Mesodermal cell (in vitro differentiated cells): ENCODE measurements around the gene FANCC.
"Not testable (repeated sequence)": the region's sequence is repeated elsewhere in the genome, so short reads cannot be mapped to it uniquely, and the experiment has no call there.

Experiments used
- H3K27ac ChIP-seq: 2 replicates; pipeline ENCODE4 v1.7.0; 2013; ENCODE audit warnings: mild to moderate bottlenecking, low read depth, low read length, moderate library complexity; ENCODE audit not compliant: severe bottlenecking
- H3K36me3 ChIP-seq: 2 replicates; pipeline ENCODE4 v1.7.1; 2013; ENCODE audit warnings: mild to moderate bottlenecking, low read length, moderate library complexity; ENCODE audit not compliant: control insufficient read depth, insufficient read depth
- H3K4me1 ChIP-seq: one replicate; pipeline ENCODE4 v1.7.1; 2013; ENCODE audit warnings: mild to moderate bottlenecking, low read length; ENCODE audit not compliant: insufficient read depth, control insufficient read depth, poor library complexity, severe bottlenecking
- H3K4me3 ChIP-seq: 2 replicates; pipeline ENCODE4 v1.7.0; 2013; ENCODE audit warnings: low read length, control low read depth, mild to moderate bottlenecking; ENCODE audit not compliant: insufficient read depth, poor library complexity, severe bottlenecking; ENCODE audit errors: extremely low read depth
- H3K9me3 ChIP-seq: 2 replicates; pipeline ENCODE4 v1.7.1; 2013; ENCODE audit warnings: mild to moderate bottlenecking, low read length, moderate library complexity; ENCODE audit not compliant: control insufficient read depth
- WGBS, 2 experiments: methylation state at CpG; one replicate each; pipeline ENCODE4 v1.1.5; 2013; ENCODE audit warnings: missing lambda C conversion rate in 2 of 2; ENCODE audit not compliant: insufficient coverage in 2 of 2; 5-methylcytosine and 5-hydroxymethylcytosine counted together

The FANCC gene

DNA sequence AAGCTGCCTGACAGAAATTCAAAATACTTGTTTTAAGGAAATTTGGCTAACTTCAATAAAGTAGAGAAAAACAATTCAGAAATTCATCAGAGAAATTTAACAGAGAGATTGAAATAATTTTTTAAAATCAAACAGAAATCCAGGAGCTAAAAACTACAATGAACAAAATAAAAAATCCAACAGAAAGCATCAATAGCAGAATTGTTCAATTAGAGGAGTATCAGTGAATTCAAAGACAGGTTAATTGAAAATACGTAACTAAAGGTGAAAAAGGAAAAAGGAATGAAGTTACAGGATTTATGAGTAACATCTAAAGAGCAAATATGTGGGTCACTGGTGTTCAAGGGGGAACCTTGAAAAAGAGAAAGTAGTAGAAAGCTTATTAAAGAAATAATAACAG lies 36.8 kb downstream of the FANCC start:
- WGBS, 2 experiments: 83 to 100% methylated on average over 1 of the region's 1 CpG
- H3K9me3 ChIP-seq: no peaks in the 10 kb centered on the region
- H3K36me3 ChIP-seq: no peaks in the 10 kb centered on the region
- no peak overlapping the region for H3K27ac ChIP-seq
- H3K4me3 ChIP-seq: no peak overlapping the region
- no peaks in the 10 kb centered on the region for H3K4me1 ChIP-seq

DNA sequence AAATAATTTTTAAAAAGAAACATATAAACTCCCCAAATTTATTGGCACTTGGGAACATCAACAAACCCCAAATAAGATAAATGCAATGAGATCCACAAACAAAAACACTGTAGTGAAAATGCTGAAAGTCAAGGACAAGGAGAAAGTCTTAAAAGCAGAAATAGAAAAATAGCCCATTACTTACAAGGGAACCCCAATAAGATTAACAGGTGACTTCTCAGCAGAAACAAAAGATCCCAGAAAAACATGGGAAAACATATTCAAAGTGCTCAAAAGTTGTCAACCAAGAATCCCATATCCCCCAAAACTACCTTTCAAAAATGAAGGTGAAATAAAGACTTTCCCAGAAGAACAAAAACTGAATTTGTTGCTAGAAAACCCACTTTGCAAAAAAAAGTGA lies 40.0 kb downstream of the FANCC start:
- Histone ChIP-seq H3K4me3 (no peak overlapping the region), H3K36me3 (no peaks in the 10 kb centered on the region), H3K4me1 (no peaks in the 10 kb centered on the region), H3K9me3 (no peaks in the 10 kb centered on the region), H3K27ac (no peak overlapping the region)

DNA sequence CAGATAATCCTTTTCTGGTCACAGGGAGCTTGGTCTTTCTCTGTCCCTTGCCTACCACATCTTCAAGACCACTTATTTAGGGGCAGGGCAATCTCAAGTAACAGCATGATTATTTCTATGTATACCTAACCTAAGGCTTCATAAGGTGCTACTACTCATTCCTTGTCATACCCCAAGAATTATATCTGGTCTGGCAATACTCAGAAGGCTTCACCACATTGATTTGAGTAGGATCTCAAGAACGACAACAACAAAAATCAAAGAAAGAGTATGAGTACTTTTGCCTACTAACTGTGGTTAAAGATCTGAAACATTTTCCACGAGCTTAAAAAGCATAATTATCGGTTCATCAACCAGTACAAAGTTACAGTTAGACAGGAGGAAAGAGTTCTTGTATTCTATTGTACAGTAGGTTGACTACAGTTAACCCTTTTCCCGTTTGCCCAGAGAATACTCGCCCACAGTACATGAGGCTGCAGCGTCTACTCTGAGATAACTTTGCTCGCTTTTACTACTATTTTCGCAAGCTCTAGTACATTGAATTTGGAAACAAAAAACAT lies 41.0 kb downstream of the FANCC start:
- no peaks in the 10 kb centered on the region for H3K36me3 ChIP-seq
- H3K27ac ChIP-seq: no peak overlapping the region
- no peaks in the 10 kb centered on the region for H3K4me1 ChIP-seq
- WGBS, 2 experiments: 92 to 95% methylated on average over 4 to 7 of the region's 8 CpGs
- no peaks in the 10 kb centered on the region for H3K9me3 ChIP-seq
- no peak overlapping the region for H3K4me3 ChIP-seq

DNA sequence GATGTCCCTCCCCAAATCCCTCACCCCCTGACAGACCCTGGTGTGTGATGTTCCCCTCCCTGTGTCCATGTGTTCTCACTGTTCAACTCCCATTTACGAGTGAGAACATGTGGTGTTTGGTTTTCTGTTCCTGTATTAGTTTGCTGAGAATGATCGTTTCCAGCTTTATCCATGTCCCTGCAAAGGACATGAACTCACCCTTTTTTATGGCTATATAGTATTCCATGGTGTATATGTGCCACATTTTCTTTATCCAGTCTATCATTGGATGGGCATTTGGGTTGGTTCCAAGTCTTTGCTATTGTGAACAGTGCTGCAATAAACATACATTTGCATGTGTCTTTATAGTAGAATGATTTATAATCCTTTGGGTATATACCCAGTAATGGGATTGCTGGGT lies 43.3 kb downstream of the FANCC start:
- H3K27ac ChIP-seq, H3K36me3 ChIP-seq: not testable (repeated sequence)
- WGBS, 2 experiments: no CpG with 5 or more reads among the region's 2 CpGs

DNA sequence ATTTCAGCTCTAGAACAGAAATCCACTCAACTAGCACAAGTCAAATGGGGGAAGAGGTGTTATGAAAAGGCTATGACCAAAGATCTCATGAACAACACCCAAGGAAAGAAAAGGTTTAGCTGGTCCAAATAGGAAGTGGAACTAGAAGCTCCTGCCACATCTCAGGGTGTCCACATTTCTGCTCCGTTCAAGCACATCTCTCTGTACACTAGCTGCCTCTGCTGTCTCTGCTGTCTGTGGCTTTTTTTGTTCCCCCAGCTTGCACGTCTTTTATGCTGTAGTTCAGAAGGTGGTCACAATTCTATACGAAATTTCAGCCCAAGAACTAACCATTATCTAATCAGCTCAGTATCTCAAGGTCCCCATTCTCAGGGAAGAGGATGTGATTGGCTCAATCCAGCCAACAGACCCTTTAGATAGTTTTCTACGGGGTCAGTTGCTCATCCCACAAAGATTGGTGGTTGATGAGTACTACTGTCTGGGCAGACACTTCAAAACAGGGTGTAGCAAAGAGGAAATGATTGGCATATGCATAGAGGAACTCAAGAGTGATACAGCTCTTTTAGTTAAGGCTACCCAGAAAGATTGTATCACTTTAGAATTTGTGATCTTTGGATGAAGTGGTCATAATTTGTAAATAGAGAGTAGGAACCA lies 44.0 kb downstream of the FANCC start:
- H3K9me3 ChIP-seq: no peaks in the 10 kb centered on the region
- no peaks in the 10 kb centered on the region for H3K36me3 ChIP-seq
- WGBS, 2 experiments: 83 to 100% methylated on average over 1 to 2 of the region's 4 CpGs
- no peaks in the 10 kb centered on the region for H3K4me1 ChIP-seq
- no peak overlapping the region for H3K27ac ChIP-seq
- H3K4me3 ChIP-seq: no peak overlapping the region

More for the DNA sequence above, 43.3 kb downstream of the FANCC start:
- not testable (repeated sequence) for H3K4me3 ChIP-seq, H3K4me1 ChIP-seq, H3K9me3 ChIP-seq

DNA sequence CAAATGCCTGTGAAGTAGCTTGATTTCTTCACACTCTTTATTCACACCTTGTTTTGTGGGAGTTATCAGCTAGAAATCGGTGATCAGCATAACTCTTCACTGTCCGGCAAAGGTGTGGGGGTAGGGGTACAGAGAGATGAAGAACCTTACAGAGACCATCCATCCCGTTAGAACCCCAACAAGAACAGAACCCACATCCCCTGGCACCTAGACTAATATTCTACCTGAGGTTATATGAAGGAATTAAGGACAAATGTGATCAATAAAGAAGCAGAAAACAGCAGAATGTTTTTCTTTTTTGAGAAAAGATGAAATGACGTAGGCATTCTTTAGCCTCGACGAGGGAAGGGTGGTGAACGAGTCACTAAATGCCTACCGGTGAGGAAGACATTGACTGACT lies 44.7 kb downstream of the FANCC start:
- no peaks in the 10 kb centered on the region for H3K4me1 ChIP-seq
- no peak overlapping the region for H3K4me3 ChIP-seq
- H3K9me3 ChIP-seq: no peaks in the 10 kb centered on the region
- no peak overlapping the region for H3K27ac ChIP-seq
- H3K36me3 ChIP-seq: no peaks in the 10 kb centered on the region
- 60 to 95% methylated on average over 1 to 5 of the region's 8 CpGs for WGBS, 2 experiments

DNA sequence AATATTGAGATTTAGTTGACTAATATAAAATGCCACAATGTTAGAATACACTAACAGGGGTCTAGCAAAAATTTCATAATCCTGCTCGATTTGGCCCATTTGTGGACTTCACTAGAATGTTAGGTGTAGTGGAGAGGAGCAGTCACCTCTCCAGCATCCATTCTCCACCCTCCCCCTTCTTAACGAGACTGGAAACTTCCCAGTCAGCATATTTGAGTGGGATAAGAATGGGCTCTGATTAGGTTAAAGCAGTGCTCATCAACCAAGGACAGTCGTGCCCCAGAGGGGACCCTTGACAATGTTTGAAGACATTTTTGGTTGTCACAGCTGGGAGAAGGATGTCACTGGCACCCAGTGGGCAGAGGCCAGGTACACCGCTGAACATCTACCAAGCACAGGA lies 46.7 kb downstream of the FANCC start:
- H3K9me3 ChIP-seq: no peaks in the 10 kb centered on the region
- WGBS, 2 experiments: 95 to 100% methylated on average over 1 to 2 of the region's 4 CpGs
- H3K4me3 ChIP-seq: no peak overlapping the region
- no peaks in the 10 kb centered on the region for H3K36me3 ChIP-seq
- no peak overlapping the region for H3K27ac ChIP-seq
- no peaks in the 10 kb centered on the region for H3K4me1 ChIP-seq

DNA sequence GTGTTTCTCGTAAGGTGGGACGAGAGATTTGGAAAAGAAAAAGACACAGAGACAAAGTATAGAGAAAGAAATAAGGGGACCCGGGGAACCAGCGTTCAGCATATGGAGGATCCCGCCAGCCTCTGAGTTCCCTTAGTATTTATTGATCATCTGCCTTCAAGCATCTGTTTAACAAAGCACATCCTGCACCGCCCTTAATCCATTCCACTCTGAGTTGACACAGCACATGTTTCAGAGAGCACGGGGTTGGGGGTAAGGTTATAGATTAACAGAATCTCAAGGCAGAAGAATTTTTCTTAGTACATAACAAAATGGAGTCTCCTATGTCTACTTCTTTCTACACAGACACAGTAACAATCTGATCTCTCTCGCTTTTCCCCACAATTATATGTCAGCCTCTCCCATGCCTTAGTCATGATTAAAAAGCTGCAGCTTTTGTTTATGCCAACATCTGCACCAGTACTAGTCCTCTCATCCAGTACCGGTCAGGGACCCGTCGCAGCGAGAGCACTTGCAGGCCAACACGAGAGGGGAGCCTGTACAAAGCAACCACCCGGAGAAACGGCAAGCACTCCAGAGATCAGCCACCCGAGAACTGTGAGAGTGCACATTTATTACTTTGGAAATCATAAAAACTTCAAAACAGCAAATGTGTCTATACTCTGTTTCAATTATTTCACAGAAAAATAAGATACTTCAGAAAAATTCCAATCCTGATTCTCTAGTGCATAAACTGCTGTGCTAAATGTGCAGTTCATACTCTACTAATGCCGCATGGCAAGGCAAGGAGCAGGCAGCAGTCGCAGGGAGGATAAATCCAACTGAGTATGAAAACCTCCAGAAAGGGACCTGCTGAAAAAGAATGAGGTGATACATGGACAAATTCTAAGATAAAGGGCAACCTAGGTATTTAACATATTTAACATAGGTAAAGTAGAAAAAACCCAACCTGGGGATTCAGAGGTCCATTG lies 47.4 kb downstream of the FANCC start:
- H3K9me3 ChIP-seq, H3K36me3 ChIP-seq, H3K4me1 ChIP-seq, H3K4me3 ChIP-seq, H3K27ac ChIP-seq: not testable (repeated sequence)
- 90 to 94% methylated on average over 8 to 9 of the region's 18 CpGs for WGBS, 2 experiments

DNA sequence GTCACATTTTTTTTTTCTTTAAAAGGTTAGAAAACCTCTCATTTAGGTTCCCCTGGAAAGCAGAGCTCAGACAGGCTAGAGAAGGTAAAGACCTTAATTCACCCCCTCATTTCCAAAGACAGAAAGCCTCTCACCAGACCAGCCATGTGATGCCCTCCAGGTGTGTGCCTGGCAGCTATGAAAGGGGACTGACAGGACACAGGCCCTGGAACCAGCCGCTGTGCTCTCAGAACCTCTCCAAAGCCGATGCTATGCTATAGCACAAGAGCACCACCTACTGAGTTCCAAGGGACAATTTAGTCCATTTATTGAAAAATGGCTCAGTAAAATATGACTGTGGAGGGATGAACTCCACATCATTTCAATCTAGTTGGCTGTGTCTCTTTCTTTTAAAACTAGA lies 48.8 kb downstream of the FANCC start:
- peaks cover 6% of the 10 kb centered on the region for H3K4me1 ChIP-seq
- 86% methylated on average over 2 of the region's 2 CpGs; no CpG with 5 or more reads in 1 of the 2 experiments for WGBS, 2 experiments
- no peaks in the 10 kb centered on the region for H3K36me3 ChIP-seq
- no peak overlapping the region for H3K27ac ChIP-seq
- H3K4me3 ChIP-seq: no peak overlapping the region
- no peaks in the 10 kb centered on the region for H3K9me3 ChIP-seq

DNA sequence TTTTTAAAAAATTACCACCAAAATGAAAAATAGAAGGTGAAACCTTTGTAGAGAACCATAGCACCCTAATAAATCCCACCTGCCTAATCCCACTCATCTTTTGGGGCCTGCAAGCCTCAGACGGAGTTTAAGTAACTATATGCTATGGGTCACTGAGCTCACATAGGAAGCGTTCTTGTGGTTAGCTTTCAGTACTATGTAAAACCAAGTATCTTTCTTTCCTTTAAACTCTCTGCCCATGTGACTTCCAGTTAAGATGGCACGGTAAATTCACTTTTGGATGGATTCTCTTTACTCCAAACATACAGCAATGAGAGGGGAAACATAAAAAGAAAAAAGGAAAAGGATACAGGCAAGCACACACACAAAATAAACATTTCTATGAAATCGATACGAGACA lies 50.9 kb downstream of the FANCC start:
- no peak overlapping the region for H3K27ac ChIP-seq
- H3K4me3 ChIP-seq: no peak overlapping the region
- WGBS, 2 experiments: 100% methylated on average over 3 of the region's 5 CpGs; no CpG with 5 or more reads in 1 of the 2 experiments
- H3K36me3 ChIP-seq: no peaks in the 10 kb centered on the region
- no peaks in the 10 kb centered on the region for H3K9me3 ChIP-seq
- peaks cover 13% of the 10 kb centered on the region for H3K4me1 ChIP-seq

DNA sequence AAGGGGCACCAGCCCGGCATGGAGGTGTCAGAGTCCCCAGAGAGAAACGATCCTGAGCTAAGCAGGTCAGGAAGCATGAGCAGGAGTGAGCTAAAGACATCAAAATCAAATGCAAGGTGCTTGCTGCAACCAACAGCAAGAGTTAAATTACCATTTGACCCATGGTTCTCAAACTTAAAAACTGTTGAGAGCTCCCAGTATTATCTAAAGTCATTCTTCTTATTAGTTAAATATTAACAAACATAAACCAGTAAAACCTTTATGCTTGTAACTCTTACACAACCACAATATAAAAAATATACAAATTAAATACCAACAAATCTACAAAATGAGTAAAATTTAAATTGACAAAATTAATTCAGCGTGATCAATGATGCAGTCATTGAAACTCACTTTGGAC lies 51.5 kb downstream of the FANCC start:
- Histone ChIP-seq H3K36me3 (no peaks in the 10 kb centered on the region), H3K4me3 (no peak overlapping the region), H3K4me1 (peaks cover 14% of the 10 kb centered on the region), H3K27ac (no peak overlapping the region), H3K9me3 (no peaks in the 10 kb centered on the region)
- WGBS, 2 experiments: 70 to 77% methylated on average over 3 of the region's 3 CpGs
